ENCODE results near the gene BIN2.

DNA sequence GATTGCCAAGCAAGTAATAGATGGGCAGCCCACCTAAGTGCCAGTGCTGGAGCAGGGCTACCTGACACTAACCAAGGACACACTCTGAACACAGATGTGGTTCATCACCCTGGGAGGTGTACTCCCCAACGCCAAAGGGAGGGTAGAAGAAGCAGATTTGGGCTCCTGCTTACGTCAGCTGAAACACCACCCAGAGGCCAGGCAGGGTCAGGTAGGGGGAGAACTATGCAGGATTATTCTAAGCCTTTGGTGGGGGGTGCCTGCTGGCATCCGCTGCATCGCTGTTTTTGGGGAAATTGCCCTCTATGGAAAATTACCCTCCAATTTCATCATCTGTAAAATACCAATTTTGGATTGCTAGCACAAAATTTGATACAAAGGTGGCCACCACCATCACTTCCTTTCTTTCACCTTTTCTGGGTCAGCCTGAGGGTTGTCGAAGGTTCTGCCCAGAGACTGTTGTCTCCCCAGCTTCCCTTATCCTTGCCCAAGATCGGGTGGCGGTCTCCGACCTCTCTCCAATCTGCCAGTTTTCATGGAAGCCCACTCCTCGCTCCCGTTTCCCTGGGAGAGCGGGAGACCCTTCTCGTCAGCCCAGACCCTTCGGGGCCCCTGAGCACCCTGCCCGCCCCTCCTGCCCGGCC, 535 bp downstream of the BIN2 start:
- TF ChIP-seq ZNF121 (CRISPR knock-in tag; IDR thresholded peaks at IDR 0.05) (no peak), SMAD3 (CRISPR knock-in tag; IDR thresholded peaks at IDR 0.05; ENCODE audit: borderline replicate concordance) (no peak)
- TF ChIP-seq, protein P1, sequence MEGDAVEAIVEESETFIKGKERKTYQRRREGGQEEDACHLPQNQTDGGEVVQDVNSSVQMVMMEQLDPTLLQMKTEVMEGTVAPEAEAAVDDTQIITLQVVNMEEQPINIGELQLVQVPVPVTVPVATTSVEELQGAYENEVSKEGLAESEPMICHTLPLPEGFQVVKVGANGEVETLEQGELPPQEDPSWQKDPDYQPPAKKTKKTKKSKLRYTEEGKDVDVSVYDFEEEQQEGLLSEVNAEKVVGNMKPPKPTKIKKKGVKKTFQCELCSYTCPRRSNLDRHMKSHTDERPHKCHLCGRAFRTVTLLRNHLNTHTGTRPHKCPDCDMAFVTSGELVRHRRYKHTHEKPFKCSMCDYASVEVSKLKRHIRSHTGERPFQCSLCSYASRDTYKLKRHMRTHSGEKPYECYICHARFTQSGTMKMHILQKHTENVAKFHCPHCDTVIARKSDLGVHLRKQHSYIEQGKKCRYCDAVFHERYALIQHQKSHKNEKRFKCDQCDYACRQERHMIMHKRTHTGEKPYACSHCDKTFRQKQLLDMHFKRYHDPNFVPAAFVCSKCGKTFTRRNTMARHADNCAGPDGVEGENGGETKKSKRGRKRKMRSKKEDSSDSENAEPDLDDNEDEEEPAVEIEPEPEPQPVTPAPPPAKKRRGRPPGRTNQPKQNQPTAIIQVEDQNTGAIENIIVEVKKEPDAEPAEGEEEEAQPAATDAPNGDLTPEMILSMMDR (IDR thresholded peaks at IDR 0.05): no peak

Measured in WTC11 (cell line).